ENCODE data around the gene BCAS3. TPM values are rescaled to one million over a fixed set of nuclear protein-coding genes. Genes with fewer than 3 reads are reported as not detected.
"Not testable (repeated sequence)": the region's sequence is repeated elsewhere in the genome, so short reads cannot be mapped to it uniquely, and the experiment has no call there.

The BCAS3 gene
- total RNA-seq, 2 experiments from 2014 or later: 6.8 to 7.1 TPM

GRCh38 chr17:61133853-61134252 is 456.2 kb downstream of the BCAS3 start:
- H3K4me1 Mint-ChIP-seq (ENCODE audit: low read depth): peaks cover 8% of the 10 kb centered on the region
- H3K27ac Mint-ChIP-seq: no peak overlapping the region
- CTCF ChIA-PET: no interaction called here
- intact Hi-C loops (cut with micrococcal nuclease): no loop called here
- H3K9me3 Mint-ChIP-seq: no peaks in the 10 kb centered on the region
- H3K36me3 Mint-ChIP-seq: no peaks in the 10 kb centered on the region
- no peak overlapping the region for H3K4me3 Mint-ChIP-seq
- DNase-seq: no peak
- POLR2A ChIA-PET: no interaction called here
- H3K27me3 Mint-ChIP-seq: no peaks in the 10 kb centered on the region

GRCh38 chr17:61134551-61135235 is 457.0 kb downstream of the BCAS3 start:
- H3K27ac Mint-ChIP-seq: no peak overlapping the region
- intact Hi-C loops (cut with micrococcal nuclease): loop anchor here (5.0 kb wide), 1 partner anchor 88 kb away; no protein-coding TSS in a partner anchor
- ChIA-PET CTCF (no interaction called here), POLR2A (no interaction called here)
- H3K9me3 Mint-ChIP-seq: no peaks in the 10 kb centered on the region
- H3K4me3 Mint-ChIP-seq: no peak overlapping the region
- H3K27me3 Mint-ChIP-seq: no peaks in the 10 kb centered on the region
- DNase-seq: no peak
- peaks cover 14% of the 10 kb centered on the region for H3K4me1 Mint-ChIP-seq (ENCODE audit: low read depth)
- H3K36me3 Mint-ChIP-seq: no peaks in the 10 kb centered on the region

- Mint-ChIP-seq H3K4me3 (no peak overlapping the region), H3K4me1 (ENCODE audit: low read depth) (peaks cover 15% of the 10 kb centered on the region), H3K27me3 (no peaks in the 10 kb centered on the region), H3K27ac (no peak overlapping the region), H3K36me3 (no peaks in the 10 kb centered on the region), H3K9me3 (no peaks in the 10 kb centered on the region)
- intact Hi-C loops (cut with micrococcal nuclease): loop anchor here (5.0 kb wide), 1 partner anchor 87 kb away; no protein-coding TSS in a partner anchor
- ChIA-PET CTCF (no interaction called here), POLR2A (no interaction called here)
- DNase-seq: no peak
Observed at GRCh38 chr17:61135782-61136181, 458.1 kb downstream of the BCAS3 start.

- POLR2A ChIA-PET: no interaction called here
- H3K9me3 Mint-ChIP-seq: no peaks in the 10 kb centered on the region
- no peaks in the 10 kb centered on the region for H3K36me3 Mint-ChIP-seq
- H3K4me3 Mint-ChIP-seq: no peak overlapping the region
- CTCF ChIA-PET: no interaction called here
- peaks cover 15% of the 10 kb centered on the region for H3K4me1 Mint-ChIP-seq (ENCODE audit: low read depth)
- H3K27me3 Mint-ChIP-seq: no peaks in the 10 kb centered on the region
- intact Hi-C loops (cut with micrococcal nuclease): loop anchor here (5.0 kb wide), 1 partner anchor 86 kb away; no protein-coding TSS in a partner anchor
- DNase-seq: no peak
- H3K27ac Mint-ChIP-seq: no peak overlapping the region
Observed at GRCh38 chr17:61136296-61136695, 458.6 kb downstream of the BCAS3 start.

- no peaks in the 10 kb centered on the region for H3K9me3 Mint-ChIP-seq
- no peaks in the 10 kb centered on the region for H3K27me3 Mint-ChIP-seq
- ChIA-PET CTCF (no interaction called here), POLR2A (no interaction called here)
- H3K4me1 Mint-ChIP-seq (ENCODE audit: low read depth): peaks cover 15% of the 10 kb centered on the region
- H3K36me3 Mint-ChIP-seq: no peaks in the 10 kb centered on the region
- no peak overlapping the region for H3K27ac Mint-ChIP-seq
- peak; percentile 68 for DNase-seq
- intact Hi-C loops (cut with micrococcal nuclease): loop anchor here (2.0 to 5.0 kb wide), 2 partner anchors 20 to 83 kb away; no protein-coding TSS in a partner anchor
- H3K4me3 Mint-ChIP-seq: peak overlapping the region; percentile 27
Observed at GRCh38 chr17:61139219-61139618, 461.6 kb downstream of the BCAS3 start.

- Mint-ChIP-seq H3K36me3 (no peaks in the 10 kb centered on the region), H3K4me1 (ENCODE audit: low read depth) (peaks cover 15% of the 10 kb centered on the region), H3K27ac (no peak overlapping the region), H3K4me3 (no peak overlapping the region), H3K27me3 (no peaks in the 10 kb centered on the region), H3K9me3 (no peaks in the 10 kb centered on the region)
- DNase-seq: no peak
- intact Hi-C loops (cut with micrococcal nuclease): no loop called here
- POLR2A ChIA-PET: no interaction called here
- CTCF ChIA-PET: interaction anchor here (0.6 kb wide), 1 partner anchor 83 kb away, joined by 3 read pairs; no protein-coding TSS in a partner anchor
Observed at GRCh38 chr17:61140081-61140786, 462.6 kb downstream of the BCAS3 start.

GRCh38 chr17:61143026-61143425 is 465.4 kb downstream of the BCAS3 start:
- POLR2A ChIA-PET: no interaction called here
- no peaks in the 10 kb centered on the region for H3K9me3 Mint-ChIP-seq
- H3K27ac Mint-ChIP-seq: no peak overlapping the region
- DNase-seq: no peak
- H3K27me3 Mint-ChIP-seq: no peaks in the 10 kb centered on the region
- CTCF ChIA-PET: no interaction called here
- H3K4me1 Mint-ChIP-seq (ENCODE audit: low read depth): peaks cover 15% of the 10 kb centered on the region
- H3K4me3 Mint-ChIP-seq: no peak overlapping the region
- intact Hi-C loops (cut with micrococcal nuclease): no loop called here
- no peaks in the 10 kb centered on the region for H3K36me3 Mint-ChIP-seq

- Mint-ChIP-seq H3K9me3 (no peaks in the 10 kb centered on the region), H3K36me3 (no peaks in the 10 kb centered on the region), H3K4me3 (no peak overlapping the region), H3K4me1 (ENCODE audit: low read depth) (peaks cover 7% of the 10 kb centered on the region), H3K27me3 (no peaks in the 10 kb centered on the region), H3K27ac (no peak overlapping the region)
- POLR2A ChIA-PET: no interaction called here
- intact Hi-C loops (cut with micrococcal nuclease): no loop called here
- CTCF ChIA-PET: no interaction called here
- no peak for DNase-seq
Observed at GRCh38 chr17:61144137-61144536, 466.5 kb downstream of the BCAS3 start.

GRCh38 chr17:61144617-61145564 is 467.2 kb downstream of the BCAS3 start:
- Mint-ChIP-seq H3K36me3 (no peaks in the 10 kb centered on the region), H3K9me3 (no peaks in the 10 kb centered on the region), H3K27ac (no peak overlapping the region), H3K27me3 (no peaks in the 10 kb centered on the region), H3K4me1 (ENCODE audit: low read depth) (peaks cover 4% of the 10 kb centered on the region), H3K4me3 (no peak overlapping the region)
- CTCF ChIA-PET: no interaction called here
- intact Hi-C loops (cut with micrococcal nuclease): no loop called here
- no peak for DNase-seq
- POLR2A ChIA-PET: no interaction called here

- H3K27me3 Mint-ChIP-seq; CTCF ChIA-PET; H3K4me3 Mint-ChIP-seq; intact Hi-C loops (cut with micrococcal nuclease); H3K27ac Mint-ChIP-seq; DNase-seq; H3K36me3 Mint-ChIP-seq; H3K9me3 Mint-ChIP-seq; POLR2A ChIA-PET: not testable (repeated sequence)
- peaks cover 18% of the 10 kb centered on the region for H3K4me1 Mint-ChIP-seq (ENCODE audit: low read depth)
Observed at GRCh38 chr17:61146833-61147232, 469.2 kb downstream of the BCAS3 start.

- Mint-ChIP-seq H3K36me3 (no peaks in the 10 kb centered on the region), H3K9me3 (no peaks in the 10 kb centered on the region), H3K4me3 (no peak overlapping the region), H3K27me3 (no peaks in the 10 kb centered on the region), H3K4me1 (ENCODE audit: low read depth) (peaks cover 18% of the 10 kb centered on the region), H3K27ac (no peak overlapping the region)
- DNase-seq: no peak
- CTCF ChIA-PET: no interaction called here
- intact Hi-C loops (cut with micrococcal nuclease): no loop called here
- POLR2A ChIA-PET: no interaction called here
Observed at GRCh38 chr17:61149106-61149825, 471.6 kb downstream of the BCAS3 start.

GRCh38 chr17:61149862-61150362 is 472.3 kb downstream of the BCAS3 start:
- ChIA-PET CTCF (no interaction called here), POLR2A (no interaction called here)

More at GRCh38 chr17:61149862-61150362, 472.3 kb downstream of the BCAS3 start:
- Mint-ChIP-seq H3K4me3 (no peak overlapping the region), H3K27me3 (no peaks in the 10 kb centered on the region), H3K36me3 (no peaks in the 10 kb centered on the region), H3K9me3 (no peaks in the 10 kb centered on the region), H3K4me1 (ENCODE audit: low read depth) (peaks cover 18% of the 10 kb centered on the region), H3K27ac (no peak overlapping the region)
- intact Hi-C loops (cut with micrococcal nuclease): no loop called here
- no peak for DNase-seq
